GM19035 (cell line): ENCODE measurements around the gene C1QTNF1.
"Not testable (repeated sequence)": the region's sequence is repeated elsewhere in the genome, so short reads cannot be mapped to it uniquely, and the experiment has no call there.

Source experiments
- ATAC-seq: cut with Tn5 transposase; IDR thresholded peaks from one replicate; pipeline ENCODE4 v1.9.1; 2021; ENCODE audit not compliant: unreplicated experiment

Gene C1QTNF1

GRCh38 chr17:79022507-79022991, 1.4 kb upstream of the C1QTNF1 start:
- no peak for ATAC-seq

GRCh38 chr17:79023180-79023705, 726 bp upstream of the C1QTNF1 start:
- ATAC-seq = no peak

GRCh38 chr17:79024901-79025737, 1.1 kb downstream of the C1QTNF1 start:
- ATAC-seq = no peak

- ATAC-seq = no peak
Measured at GRCh38 chr17:79026376-79027273, 2.7 kb downstream of the C1QTNF1 start.

GRCh38 chr17:79027274-79027924, 3.4 kb downstream of the C1QTNF1 start:
- no peak for ATAC-seq

GRCh38 chr17:79027925-79028491, 4.0 kb downstream of the C1QTNF1 start:
- ATAC-seq = no peak

GRCh38 chr17:79028496-79029326, 4.7 kb downstream of the C1QTNF1 start:
- ATAC-seq = no peak

- no peak for ATAC-seq
Measured at GRCh38 chr17:79029327-79030009, 5.5 kb downstream of the C1QTNF1 start.

- ATAC-seq = not testable (repeated sequence)
Measured at GRCh38 chr17:79030636-79031035, 6.7 kb downstream of the C1QTNF1 start.

GRCh38 chr17:79031996-79032875, 8.3 kb downstream of the C1QTNF1 start:
- ATAC-seq = no peak

GRCh38 chr17:79033046-79033616, 9.2 kb downstream of the C1QTNF1 start:
- no peak for ATAC-seq

- ATAC-seq = no peak
Measured at GRCh38 chr17:79033741-79034501, 10.0 kb downstream of the C1QTNF1 start.

- no peak for ATAC-seq
Measured at GRCh38 chr17:79034931-79035485, 11.0 kb downstream of the C1QTNF1 start.

- no peak for ATAC-seq
Measured at GRCh38 chr17:79035686-79036085, 11.7 kb downstream of the C1QTNF1 start.

GRCh38 chr17:79036181-79036580, 12.2 kb downstream of the C1QTNF1 start:
- no peak for ATAC-seq

- no peak for ATAC-seq
Measured at GRCh38 chr17:79036596-79036995, 12.6 kb downstream of the C1QTNF1 start.
